ENCODE data around the gene FGD5.

The FGD5 gene

GRCh38 chr3:14935592-14936345, 117.0 kb downstream of the FGD5 start:
- H3K4me3 ChIP-seq (replicated peaks; ENCODE audit: low read depth, low read length): no peak overlapping the region
- H3K36me3 ChIP-seq (ENCODE audit: control insufficient read depth, insufficient read depth, low read length): no peaks in the 10 kb centered on the region
- no peak for TF ChIP-seq CTCF (IDR thresholded peaks at IDR 0.05; ENCODE audit: insufficient read depth, low read length, poor library complexity, severe bottlenecking)
- no peaks in the 10 kb centered on the region for H3K27me3 ChIP-seq (replicated peaks; ENCODE audit: control insufficient read depth, insufficient read depth, low read length)
- no peak for DNase-seq (ENCODE audit: extremely low read depth, insufficient read length)

GRCh38 chr3:14938954-14939353, 120.2 kb downstream of the FGD5 start:
- Histone ChIP-seq H3K36me3 (ENCODE audit: control insufficient read depth, insufficient read depth, low read length) (no peaks in the 10 kb centered on the region), H3K4me3 (replicated peaks; ENCODE audit: low read depth, low read length) (no peak overlapping the region), H3K27me3 (replicated peaks; ENCODE audit: control insufficient read depth, insufficient read depth, low read length) (no peaks in the 10 kb centered on the region)
- DNase-seq (ENCODE audit: extremely low read depth, insufficient read length): no peak
- no peak for TF ChIP-seq CTCF (IDR thresholded peaks at IDR 0.05; ENCODE audit: insufficient read depth, low read length, poor library complexity, severe bottlenecking)

GRCh38 chr3:14941871-14942270, 123.1 kb downstream of the FGD5 start:
- no peak for TF ChIP-seq CTCF (IDR thresholded peaks at IDR 0.05; ENCODE audit: insufficient read depth, low read length, poor library complexity, severe bottlenecking)
- H3K4me3 ChIP-seq (replicated peaks; ENCODE audit: low read depth, low read length): no peak overlapping the region
- peaks cover 5% of the 10 kb centered on the region for H3K36me3 ChIP-seq (ENCODE audit: control insufficient read depth, insufficient read depth, low read length)
- no peaks in the 10 kb centered on the region for H3K27me3 ChIP-seq (replicated peaks; ENCODE audit: control insufficient read depth, insufficient read depth, low read length)
- no peak for DNase-seq (ENCODE audit: extremely low read depth, insufficient read length)

- no peak for DNase-seq (ENCODE audit: extremely low read depth, insufficient read length)
- no peak for TF ChIP-seq CTCF (IDR thresholded peaks at IDR 0.05; ENCODE audit: insufficient read depth, low read length, poor library complexity, severe bottlenecking)
- Histone ChIP-seq H3K4me3 (replicated peaks; ENCODE audit: low read depth, low read length) (no peak overlapping the region), H3K27me3 (replicated peaks; ENCODE audit: control insufficient read depth, insufficient read depth, low read length) (no peaks in the 10 kb centered on the region), H3K36me3 (ENCODE audit: control insufficient read depth, insufficient read depth, low read length) (peaks cover 5% of the 10 kb centered on the region)
Observed at GRCh38 chr3:14943042-14943441, 124.3 kb downstream of the FGD5 start.

- TF ChIP-seq CTCF (IDR thresholded peaks at IDR 0.05; ENCODE audit: insufficient read depth, low read length, poor library complexity, severe bottlenecking): no peak
- Histone ChIP-seq H3K36me3 (ENCODE audit: control insufficient read depth, insufficient read depth, low read length) (peaks cover 5% of the 10 kb centered on the region), H3K4me3 (replicated peaks; ENCODE audit: low read depth, low read length) (peak overlapping the region; percentile 90), H3K27me3 (replicated peaks; ENCODE audit: control insufficient read depth, insufficient read depth, low read length) (no peaks in the 10 kb centered on the region)
- DNase-seq (ENCODE audit: extremely low read depth, insufficient read length): no peak
Observed at GRCh38 chr3:14946236-14946635, 127.5 kb downstream of the FGD5 start.

- H3K36me3 ChIP-seq (ENCODE audit: control insufficient read depth, insufficient read depth, low read length): peaks cover 5% of the 10 kb centered on the region
- no peak for DNase-seq (ENCODE audit: extremely low read depth, insufficient read length)
- H3K27me3 ChIP-seq (replicated peaks; ENCODE audit: control insufficient read depth, insufficient read depth, low read length): no peaks in the 10 kb centered on the region
- no peak for TF ChIP-seq CTCF (IDR thresholded peaks at IDR 0.05; ENCODE audit: insufficient read depth, low read length, poor library complexity, severe bottlenecking)
- peak overlapping the region; percentile 90 for H3K4me3 ChIP-seq (replicated peaks; ENCODE audit: low read depth, low read length)
Observed at GRCh38 chr3:14946739-14947099, 128.0 kb downstream of the FGD5 start.

Data from GM06990 (cell line).